NCI-H146 (cell line): ENCODE results near the gene OR9Q2.
"Not testable (repeated sequence)": the region's sequence is repeated elsewhere in the genome, so short reads cannot be mapped to it uniquely, and the experiment has no call there.

Source experiments
- DNase-seq: peaks from one replicate; lab custom pipeline; 2025; lab: John Stamatoyannopoulos, UW

OR9Q2 gene, protein sequence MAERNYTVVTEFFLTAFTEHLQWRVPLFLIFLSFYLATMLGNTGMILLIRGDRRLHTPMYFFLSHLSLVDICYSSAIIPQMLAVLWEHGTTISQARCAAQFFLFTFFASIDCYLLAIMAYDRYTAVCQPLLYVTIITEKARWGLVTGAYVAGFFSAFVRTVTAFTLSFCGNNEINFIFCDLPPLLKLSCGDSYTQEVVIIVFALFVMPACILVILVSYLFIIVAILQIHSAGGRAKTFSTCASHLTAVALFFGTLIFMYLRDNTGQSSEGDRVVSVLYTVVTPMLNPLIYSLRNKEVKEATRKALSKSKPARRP

DNA sequence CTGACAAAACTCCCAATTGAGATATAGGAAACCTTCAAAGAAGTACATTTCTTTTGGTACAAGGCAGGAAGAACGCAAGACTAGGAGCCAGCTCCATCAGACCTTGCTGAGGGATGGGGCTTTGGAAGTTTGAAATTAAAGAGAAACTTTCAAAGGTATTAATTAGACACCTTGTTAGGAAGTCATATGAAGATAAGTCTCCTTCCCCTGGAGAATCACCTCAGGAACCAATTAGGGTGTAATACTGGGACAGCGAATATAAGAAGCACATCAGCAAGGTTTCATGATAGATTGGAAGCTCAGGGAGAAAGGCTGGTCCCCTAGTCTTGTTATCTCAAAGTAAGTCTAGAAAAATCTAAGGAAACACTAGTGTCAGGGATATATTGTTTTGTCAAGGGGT lies at the start of gene OR9Q2:
Gene OR9Q2, plus strand, starts transcription at position 301 of the 400 bp plus-strand sequence. CDS start 1,421 bp downstream, outside the sequence.
- DNase-seq: no peak

- DNase-seq: no peak
Measured at GRCh38 chr11:58142761-58143160, 46.1 kb upstream of the OR9Q2 start.

DNA sequence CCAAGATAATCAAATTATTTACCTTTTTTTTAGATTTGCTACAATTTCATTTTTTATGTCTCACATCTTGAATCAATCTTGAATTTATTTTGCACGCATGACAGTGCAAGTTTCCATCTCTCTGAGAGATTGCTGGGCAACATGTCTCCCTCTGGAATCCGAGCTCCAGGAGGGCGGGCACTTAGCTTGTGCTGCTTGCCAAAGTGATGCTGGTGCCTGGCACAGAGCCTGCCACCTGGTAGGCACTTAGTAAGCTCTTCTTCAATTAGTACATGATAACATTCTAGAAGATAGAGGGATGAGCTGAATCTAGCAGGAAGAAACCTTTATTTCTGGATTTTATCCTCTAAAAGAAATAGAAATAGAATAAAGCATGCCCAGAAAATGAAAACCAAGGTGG lies 36.1 kb upstream of the OR9Q2 start:
- DNase-seq: no peak

- no peak for DNase-seq
Measured at GRCh38 chr11:58164389-58164788, 24.5 kb upstream of the OR9Q2 start.

DNA sequence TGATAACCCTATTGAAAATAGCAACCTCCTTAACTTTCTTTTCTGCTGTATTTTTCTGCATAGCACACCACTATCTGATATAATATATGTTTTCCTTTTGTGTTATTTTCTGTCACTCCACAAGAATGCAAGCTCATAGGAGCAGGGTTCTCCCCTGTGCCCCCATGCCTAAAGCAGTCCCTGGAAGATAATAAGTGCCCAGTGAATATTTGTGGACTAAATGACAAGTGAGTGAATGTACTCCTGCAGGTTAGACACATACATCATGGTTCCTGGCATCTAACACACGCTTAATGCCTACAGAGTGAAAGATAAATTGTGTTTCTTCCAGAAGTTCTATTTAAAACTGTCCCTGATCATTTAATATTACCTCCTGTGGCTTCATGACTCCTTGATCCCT lies 23.9 kb upstream of the OR9Q2 start:
- no peak for DNase-seq

DNA sequence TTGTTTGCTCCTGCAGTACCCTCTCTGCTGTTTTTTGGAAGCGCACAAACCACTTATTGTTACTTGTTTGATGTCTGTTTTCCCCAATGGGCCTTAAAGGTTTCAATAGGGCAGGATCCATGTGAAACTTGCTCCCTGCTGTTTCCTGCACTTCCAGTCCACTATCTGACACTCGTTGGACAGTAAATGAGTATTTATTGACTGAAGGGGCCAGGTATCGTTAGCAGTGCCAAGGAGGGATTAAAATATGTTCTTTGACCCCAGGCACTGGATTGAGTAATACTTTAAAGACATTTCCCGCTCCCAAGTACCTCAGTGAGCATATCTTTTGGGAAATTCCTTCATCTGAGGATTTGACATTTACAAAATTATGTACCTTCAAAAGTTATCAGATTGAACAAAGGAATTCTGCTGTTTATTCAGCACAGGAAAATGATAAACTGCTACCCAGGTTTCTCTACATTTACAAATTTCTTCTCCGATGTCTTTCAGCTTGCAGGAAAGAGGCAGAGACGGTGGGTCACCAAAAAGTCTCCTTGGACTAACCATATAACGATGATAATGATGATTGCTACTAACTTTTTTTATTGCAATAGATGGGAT lies 23.3 kb upstream of the OR9Q2 start:
- no peak for DNase-seq

GRCh38 chr11:58177409-58178054 lies 11.3 kb upstream of the OR9Q2 start:
- DNase-seq: no peak

GRCh38 chr11:58178444-58178843 lies 10.4 kb upstream of the OR9Q2 start:
- DNase-seq: no peak

- DNase-seq: peak; percentile 4
Measured at GRCh38 chr11:58179648-58180047, 9.2 kb upstream of the OR9Q2 start.

- DNase-seq: no peak
Measured at GRCh38 chr11:58186938-58187337, 1.9 kb upstream of the OR9Q2 start.

- DNase-seq: no peak
Measured at GRCh38 chr11:58192229-58192628, 3.4 kb downstream of the OR9Q2 start.

DNA sequence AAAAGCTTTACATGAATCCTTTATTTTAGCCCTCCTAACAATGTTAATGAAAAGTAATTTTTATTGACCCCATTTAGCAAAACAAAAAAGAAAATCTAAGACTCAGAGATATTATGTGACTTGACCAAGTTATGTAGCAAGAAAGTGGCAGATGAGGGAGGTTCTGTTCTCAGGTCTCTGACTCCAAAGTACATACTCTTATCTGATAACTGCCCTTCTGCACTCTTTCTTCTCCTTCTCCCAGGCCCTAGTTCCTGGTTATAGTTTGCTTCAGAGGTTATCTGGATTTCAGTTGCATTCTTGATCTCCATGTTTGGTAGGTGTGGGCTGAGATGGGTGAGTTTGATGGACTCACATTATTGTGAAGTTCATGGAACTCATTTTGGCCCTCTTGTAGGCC lies 4.5 kb downstream of the OR9Q2 start:
- no peak for DNase-seq

DNA sequence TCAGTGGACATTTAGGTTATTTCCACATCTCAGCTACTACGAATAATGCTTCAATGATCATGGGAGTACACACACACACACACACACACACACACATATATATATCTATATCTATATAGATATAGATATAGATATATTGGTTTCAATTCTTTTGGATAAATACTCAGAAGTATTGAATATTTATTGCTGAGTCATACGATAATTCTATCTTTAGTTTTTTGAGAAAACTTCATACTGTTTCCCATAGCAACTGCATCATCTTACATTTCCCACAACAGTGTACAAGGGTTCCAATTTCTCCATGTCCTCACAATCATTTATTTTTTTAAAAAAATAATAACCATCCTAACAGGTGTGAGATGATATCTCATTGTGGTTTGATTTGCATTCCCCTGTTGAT lies 7.1 kb downstream of the OR9Q2 start:
- DNase-seq: no peak

DNA sequence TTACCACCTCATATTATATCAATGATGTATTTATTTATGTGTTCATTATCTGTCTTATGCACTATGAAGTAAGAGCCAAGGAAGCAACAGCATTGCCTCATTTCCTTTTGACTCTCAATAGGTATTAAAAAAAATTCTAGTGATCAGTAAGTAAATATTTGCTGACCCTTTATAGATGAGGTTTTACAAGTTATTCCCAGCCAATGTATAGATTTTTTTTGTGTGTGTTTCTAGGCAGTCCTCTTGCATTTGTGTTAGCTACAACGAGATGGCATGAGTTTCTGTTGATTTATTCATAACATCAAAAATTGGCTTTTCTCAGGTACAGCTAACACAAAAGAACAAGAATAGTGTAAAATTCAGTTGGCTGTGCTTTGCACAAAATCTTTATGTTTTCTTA lies 10.4 kb downstream of the OR9Q2 start:
- DNase-seq: no peak

GRCh38 chr11:58204042-58204441 lies 15.2 kb downstream of the OR9Q2 start, which contains the start of gene OR1S2:
TSS of gene OR1S2 (minus strand) at chr11:58204142. CDS start at chr11:58204142, 0 bp downstream.
- DNase-seq: no peak

- not testable (repeated sequence) for DNase-seq
Measured at GRCh38 chr11:58212420-58212819, 23.6 kb downstream of the OR9Q2 start, which contains the start of gene OR1S1. TSS of gene OR1S1 (plus strand) at chr11:58212720.

DNA sequence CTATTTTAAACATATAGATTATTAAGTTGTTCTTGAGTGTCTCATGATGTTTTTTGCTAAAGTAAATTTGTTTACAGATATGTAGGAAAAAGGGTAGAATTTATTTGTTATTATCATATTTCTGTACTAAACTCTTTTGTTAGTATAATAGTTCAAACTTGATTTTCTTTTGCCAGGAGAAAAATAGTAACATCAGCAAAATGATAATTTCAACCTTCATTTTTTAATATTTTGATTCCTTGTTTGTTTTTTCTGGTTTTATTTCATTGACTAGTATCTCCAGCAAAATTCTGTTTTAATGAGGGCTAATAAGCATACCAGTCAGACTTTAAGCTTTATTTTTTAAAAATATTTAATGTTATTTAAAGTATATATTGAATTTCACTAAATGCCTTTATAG lies 27.6 kb downstream of the OR9Q2 start:
- DNase-seq: no peak

GRCh38 chr11:58222721-58223120 lies 33.9 kb downstream of the OR9Q2 start:
- no peak for DNase-seq

DNA sequence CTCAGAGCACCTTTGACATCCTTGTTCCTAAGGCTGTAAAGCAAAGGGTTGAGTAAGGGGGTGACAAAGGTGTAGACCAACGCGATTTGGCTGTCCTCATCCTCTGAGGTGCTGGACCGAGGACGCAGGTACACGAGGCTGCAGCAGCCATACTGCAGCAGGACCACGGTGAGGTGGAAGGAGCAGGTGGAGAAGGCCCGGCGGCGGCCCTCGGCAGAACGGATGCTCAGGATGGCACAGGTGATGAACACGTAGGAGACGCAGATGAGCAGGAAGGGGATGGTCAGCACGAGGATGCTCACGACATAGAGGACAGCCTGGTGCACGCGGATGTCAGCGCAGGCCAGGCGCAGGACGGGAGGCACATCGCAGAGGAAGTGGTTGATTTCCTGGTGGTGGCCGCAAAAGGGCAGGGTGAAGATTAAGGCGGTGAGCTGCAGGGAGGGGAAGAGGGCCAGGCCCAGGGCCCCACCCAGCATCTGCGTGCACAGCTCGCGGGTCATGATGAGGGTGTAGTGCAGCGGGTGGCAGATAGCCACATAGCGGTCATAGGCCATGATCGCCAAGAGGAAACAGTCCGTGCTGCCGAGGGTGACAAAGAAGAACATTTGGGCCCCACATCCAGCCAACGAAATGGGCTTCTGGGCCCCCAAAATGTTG lies 39.2 kb downstream of the OR9Q2 start:
- DNase-seq: no peak
